Neural cell (in vitro differentiated cells): ENCODE data around the gene EFCAB12.

Experiments
- CTCF ChIP-seq: fragments of 450-650 bp; IDR thresholded peaks from 2 replicates; pipeline ENCODE4 v1.5.1; 2014; ENCODE audit warnings: antibody characterized with exemption, mild to moderate bottlenecking, moderate library complexity; ENCODE audit not compliant: poor library complexity, severe bottlenecking
- EP300 ChIP-seq: fragments of 450-650 bp; conservative IDR thresholded peaks from 2 replicates; pipeline ENCODE4 v1.6.1; 2014; ENCODE audit warnings: antibody characterized with exemption, mild to moderate bottlenecking, moderate library complexity; ENCODE audit not compliant: poor library complexity, severe bottlenecking
- TF ChIP-seq, protein P1 (sequence below): IDR thresholded peaks from 2 replicates; pipeline ENCODE4 v1.6.1; 2012; ENCODE audit warnings: borderline replicate concordance

- TF ChIP-seq EP300 (no peak), CTCF (no peak)
- TF ChIP-seq, protein P1, sequence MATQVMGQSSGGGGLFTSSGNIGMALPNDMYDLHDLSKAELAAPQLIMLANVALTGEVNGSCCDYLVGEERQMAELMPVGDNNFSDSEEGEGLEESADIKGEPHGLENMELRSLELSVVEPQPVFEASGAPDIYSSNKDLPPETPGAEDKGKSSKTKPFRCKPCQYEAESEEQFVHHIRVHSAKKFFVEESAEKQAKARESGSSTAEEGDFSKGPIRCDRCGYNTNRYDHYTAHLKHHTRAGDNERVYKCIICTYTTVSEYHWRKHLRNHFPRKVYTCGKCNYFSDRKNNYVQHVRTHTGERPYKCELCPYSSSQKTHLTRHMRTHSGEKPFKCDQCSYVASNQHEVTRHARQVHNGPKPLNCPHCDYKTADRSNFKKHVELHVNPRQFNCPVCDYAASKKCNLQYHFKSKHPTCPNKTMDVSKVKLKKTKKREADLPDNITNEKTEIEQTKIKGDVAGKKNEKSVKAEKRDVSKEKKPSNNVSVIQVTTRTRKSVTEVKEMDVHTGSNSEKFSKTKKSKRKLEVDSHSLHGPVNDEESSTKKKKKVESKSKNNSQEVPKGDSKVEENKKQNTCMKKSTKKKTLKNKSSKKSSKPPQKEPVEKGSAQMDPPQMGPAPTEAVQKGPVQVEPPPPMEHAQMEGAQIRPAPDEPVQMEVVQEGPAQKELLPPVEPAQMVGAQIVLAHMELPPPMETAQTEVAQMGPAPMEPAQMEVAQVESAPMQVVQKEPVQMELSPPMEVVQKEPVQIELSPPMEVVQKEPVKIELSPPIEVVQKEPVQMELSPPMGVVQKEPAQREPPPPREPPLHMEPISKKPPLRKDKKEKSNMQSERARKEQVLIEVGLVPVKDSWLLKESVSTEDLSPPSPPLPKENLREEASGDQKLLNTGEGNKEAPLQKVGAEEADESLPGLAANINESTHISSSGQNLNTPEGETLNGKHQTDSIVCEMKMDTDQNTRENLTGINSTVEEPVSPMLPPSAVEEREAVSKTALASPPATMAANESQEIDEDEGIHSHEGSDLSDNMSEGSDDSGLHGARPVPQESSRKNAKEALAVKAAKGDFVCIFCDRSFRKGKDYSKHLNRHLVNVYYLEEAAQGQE = no peak
These were observed 33.2 kb upstream of the EFCAB12 start for GRCh38 chr3:129461461-129462146.
